ENCODE measurements around the gene ANXA2.

Gene ANXA2

DNA sequence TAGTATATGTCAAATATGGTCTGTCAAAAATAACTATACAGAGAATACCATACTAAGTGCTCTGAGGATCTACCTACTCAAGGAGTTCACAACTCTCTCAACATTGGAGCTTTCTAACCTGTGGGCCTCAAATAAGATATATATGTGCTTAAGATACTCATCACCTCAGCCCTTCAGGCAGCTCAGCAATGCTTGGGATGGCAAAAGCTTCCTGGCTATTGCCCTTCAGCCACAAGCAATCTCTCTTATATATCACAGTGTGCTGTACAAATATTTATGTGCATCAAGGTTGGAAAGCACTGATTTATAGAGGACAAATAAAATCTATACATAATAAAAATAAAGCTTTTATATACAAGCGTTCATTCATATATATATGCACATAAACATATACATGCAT is 40.9 kb upstream of the ANXA2 start:
- H3K79me2 ChIP-seq (ENCODE audit: control insufficient read depth, insufficient read depth, low read length) = no peaks in the 10 kb centered on the region
- no peak overlapping the region for H3K4me2 ChIP-seq (ENCODE audit: low read length)
- no peak overlapping the region for H3K27ac ChIP-seq (ENCODE audit: low read depth, low read length)
- no peaks in the 10 kb centered on the region for H3K4me1 ChIP-seq (ENCODE audit: control insufficient read depth, low read depth, low read length)
- no peak overlapping the region for H4K8ac ChIP-seq (ENCODE audit: low read depth, low read length)
- H3K18ac ChIP-seq (ENCODE audit: low read length) = no peak overlapping the region
- H3K56ac ChIP-seq (ENCODE audit: low read length) = no peak overlapping the region
- no peak overlapping the region for H3K4ac ChIP-seq (ENCODE audit: low read depth, low read length)
- no peak overlapping the region for H2AK5ac ChIP-seq (ENCODE audit: low read length)
- no peaks in the 10 kb centered on the region for H3K36me3 ChIP-seq (ENCODE audit: control insufficient read depth, insufficient read depth, low read length)
- no peak overlapping the region for H4K5ac ChIP-seq (ENCODE audit: low read length)
- no peak overlapping the region for H3K9ac ChIP-seq (ENCODE audit: low read length)
- no peaks in the 10 kb centered on the region for H3K27me3 ChIP-seq (ENCODE audit: insufficient read depth, low read length, poor library complexity)
- no CpG with 5 or more reads among the region's 1 CpG for WGBS (ENCODE audit: extremely low coverage, insufficient coverage, low lambda C conversion rate)
- DNase-seq = no peak
- no peak overlapping the region for H2BK120ac ChIP-seq (ENCODE audit: low read depth, low read length)
- H3K79me1 ChIP-seq (ENCODE audit: low read length) = no peaks in the 10 kb centered on the region
- no peak overlapping the region for H3K4me3 ChIP-seq (ENCODE audit: low read length)
- no peak overlapping the region for H2BK15ac ChIP-seq (replicated peaks; ENCODE audit: low read depth)
- H2BK5ac ChIP-seq (ENCODE audit: low read length) = no peak overlapping the region
- no peak overlapping the region for H3K23ac ChIP-seq (ENCODE audit: low read length)

DNA sequence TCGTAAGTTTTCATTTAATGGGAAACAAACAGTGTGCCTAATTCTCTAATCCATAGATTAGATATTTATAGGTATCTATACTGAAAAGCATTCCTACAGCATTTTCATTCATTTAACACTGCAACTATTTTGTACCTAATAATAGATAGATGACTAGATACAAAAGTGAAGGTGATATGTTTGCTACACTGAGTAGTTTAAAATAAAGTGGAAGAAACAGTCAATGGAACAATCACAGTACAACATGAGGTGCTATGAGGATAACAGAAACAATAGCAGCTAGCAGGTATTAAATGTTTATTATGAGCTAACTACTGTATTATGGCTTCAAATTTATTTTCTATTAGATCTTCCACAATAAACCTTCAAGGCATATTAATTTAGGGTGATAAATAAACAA is 31.1 kb upstream of the ANXA2 start:
- no peak overlapping the region for H4K8ac ChIP-seq (ENCODE audit: low read depth, low read length)
- H3K4ac ChIP-seq (ENCODE audit: low read depth, low read length) = no peak overlapping the region
- no peak overlapping the region for H3K18ac ChIP-seq (ENCODE audit: low read length)
- no peaks in the 10 kb centered on the region for H3K4me1 ChIP-seq (ENCODE audit: control insufficient read depth, low read depth, low read length)
- no peaks in the 10 kb centered on the region for H3K27me3 ChIP-seq (ENCODE audit: insufficient read depth, low read length, poor library complexity)
- H3K79me2 ChIP-seq (ENCODE audit: control insufficient read depth, insufficient read depth, low read length) = no peaks in the 10 kb centered on the region
- no peak for DNase-seq
- H3K36me3 ChIP-seq (ENCODE audit: control insufficient read depth, insufficient read depth, low read length) = peaks cover 3% of the 10 kb centered on the region
- no peaks in the 10 kb centered on the region for H3K79me1 ChIP-seq (ENCODE audit: low read length)
- no peak overlapping the region for H3K4me3 ChIP-seq (ENCODE audit: low read length)
- no peak overlapping the region for H4K5ac ChIP-seq (ENCODE audit: low read length)
- no CpG with 5 or more reads among the region's 1 CpG for WGBS (ENCODE audit: extremely low coverage, insufficient coverage, low lambda C conversion rate)
- H3K9ac ChIP-seq (ENCODE audit: low read length) = no peak overlapping the region
- H2BK120ac ChIP-seq (ENCODE audit: low read depth, low read length) = no peak overlapping the region
- no peak overlapping the region for H3K56ac ChIP-seq (ENCODE audit: low read length)
- H2BK15ac ChIP-seq (replicated peaks; ENCODE audit: low read depth) = no peak overlapping the region
- no peak overlapping the region for H3K27ac ChIP-seq (ENCODE audit: low read depth, low read length)
- H2AK5ac ChIP-seq (ENCODE audit: low read length) = no peak overlapping the region
- no peak overlapping the region for H3K4me2 ChIP-seq (ENCODE audit: low read length)
- no peak overlapping the region for H2BK5ac ChIP-seq (ENCODE audit: low read length)
- no peak overlapping the region for H3K23ac ChIP-seq (ENCODE audit: low read length)

DNA sequence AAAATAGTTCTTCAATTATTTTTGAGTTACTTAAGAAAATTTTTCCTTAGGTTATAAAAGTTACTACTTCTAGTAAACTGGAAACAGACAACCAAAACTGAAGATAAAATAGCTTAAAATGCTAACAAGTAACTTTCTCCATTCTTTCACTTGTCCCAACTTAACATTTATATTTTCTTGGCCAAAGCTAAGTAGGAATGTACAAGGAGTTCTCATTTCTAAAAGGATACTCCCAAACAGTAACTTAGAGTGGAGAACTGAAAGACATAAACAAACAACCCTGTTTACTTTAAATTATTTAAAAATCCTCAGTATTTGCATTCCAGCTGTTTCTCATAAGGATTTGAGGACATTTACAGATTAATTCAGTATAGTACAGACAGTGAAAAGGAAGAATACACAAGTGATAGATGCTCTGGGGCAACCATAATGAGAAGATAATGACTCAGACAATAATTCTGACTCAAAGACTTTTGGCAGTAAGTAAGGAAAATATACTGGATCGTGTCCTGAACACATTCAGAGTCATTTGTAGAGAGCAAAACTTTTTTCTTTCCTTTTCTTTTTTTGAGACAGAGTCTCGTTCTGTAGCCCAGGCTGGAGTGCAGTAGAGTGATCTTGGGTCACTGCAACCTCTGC is 29.2 kb upstream of the ANXA2 start:
- Histone ChIP-seq H2AK5ac (ENCODE audit: low read length) (no peak overlapping the region), H2BK5ac (ENCODE audit: low read length) (no peak overlapping the region), H3K4ac (ENCODE audit: low read depth, low read length) (no peak overlapping the region), H3K27ac (ENCODE audit: low read depth, low read length) (no peak overlapping the region), H3K36me3 (ENCODE audit: control insufficient read depth, insufficient read depth, low read length) (peaks cover 3% of the 10 kb centered on the region), H3K9ac (ENCODE audit: low read length) (no peak overlapping the region), H3K18ac (ENCODE audit: low read length) (no peak overlapping the region), H3K79me1 (ENCODE audit: low read length) (no peaks in the 10 kb centered on the region), H2BK120ac (ENCODE audit: low read depth, low read length) (no peak overlapping the region), H2BK15ac (replicated peaks; ENCODE audit: low read depth) (no peak overlapping the region), H3K4me2 (ENCODE audit: low read length) (no peak overlapping the region), H3K56ac (ENCODE audit: low read length) (no peak overlapping the region), H3K23ac (ENCODE audit: low read length) (no peak overlapping the region), H3K27me3 (ENCODE audit: insufficient read depth, low read length, poor library complexity) (no peaks in the 10 kb centered on the region), H3K4me1 (ENCODE audit: control insufficient read depth, low read depth, low read length) (no peaks in the 10 kb centered on the region), H3K4me3 (ENCODE audit: low read length) (no peak overlapping the region), H4K8ac (ENCODE audit: low read depth, low read length) (no peak overlapping the region), H3K79me2 (ENCODE audit: control insufficient read depth, insufficient read depth, low read length) (no peaks in the 10 kb centered on the region), H4K5ac (ENCODE audit: low read length) (no peak overlapping the region)
- DNase-seq = no peak
- no CpG with 5 or more reads among the region's 2 CpGs for WGBS (ENCODE audit: extremely low coverage, insufficient coverage, low lambda C conversion rate)

DNA sequence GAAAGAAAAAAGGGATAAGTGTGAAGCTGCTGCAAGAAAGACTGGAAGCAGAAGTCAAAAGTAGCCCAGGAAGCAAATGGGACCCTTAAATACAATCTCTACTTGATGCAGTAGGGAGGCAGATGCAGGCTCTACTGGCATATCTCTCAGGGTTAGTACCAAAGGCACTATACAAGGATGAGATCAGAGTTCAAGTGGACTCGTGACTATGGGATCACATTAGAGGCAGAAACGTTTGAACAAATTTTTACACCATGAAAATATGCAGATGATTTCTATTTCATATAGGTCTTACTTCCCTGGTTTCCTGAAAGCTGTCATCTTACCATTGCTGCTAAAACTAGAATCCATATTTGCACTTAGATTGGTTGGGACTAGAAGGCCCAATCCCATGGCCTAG is 27.7 kb upstream of the ANXA2 start:
- no peak overlapping the region for H3K4ac ChIP-seq (ENCODE audit: low read depth, low read length)
- H3K27ac ChIP-seq (ENCODE audit: low read depth, low read length) = no peak overlapping the region
- H3K79me1 ChIP-seq (ENCODE audit: low read length) = no peaks in the 10 kb centered on the region
- H3K56ac ChIP-seq (ENCODE audit: low read length) = no peak overlapping the region
- H4K8ac ChIP-seq (ENCODE audit: low read depth, low read length) = no peak overlapping the region
- H2BK5ac ChIP-seq (ENCODE audit: low read length) = no peak overlapping the region
- H3K27me3 ChIP-seq (ENCODE audit: insufficient read depth, low read length, poor library complexity) = no peaks in the 10 kb centered on the region
- no peak overlapping the region for H3K23ac ChIP-seq (ENCODE audit: low read length)
- no peak overlapping the region for H4K5ac ChIP-seq (ENCODE audit: low read length)
- H3K36me3 ChIP-seq (ENCODE audit: control insufficient read depth, insufficient read depth, low read length) = no peaks in the 10 kb centered on the region
- H3K9ac ChIP-seq (ENCODE audit: low read length) = no peak overlapping the region
- no peaks in the 10 kb centered on the region for H3K79me2 ChIP-seq (ENCODE audit: control insufficient read depth, insufficient read depth, low read length)
- H2BK120ac ChIP-seq (ENCODE audit: low read depth, low read length) = no peak overlapping the region
- no peak overlapping the region for H3K4me2 ChIP-seq (ENCODE audit: low read length)
- no peak for DNase-seq
- H3K4me3 ChIP-seq (ENCODE audit: low read length) = no peak overlapping the region
- H2BK15ac ChIP-seq (replicated peaks; ENCODE audit: low read depth) = no peak overlapping the region
- no peak overlapping the region for H2AK5ac ChIP-seq (ENCODE audit: low read length)
- H3K18ac ChIP-seq (ENCODE audit: low read length) = no peak overlapping the region
- H3K4me1 ChIP-seq (ENCODE audit: control insufficient read depth, low read depth, low read length) = no peaks in the 10 kb centered on the region
- no CpG with 5 or more reads among the region's 2 CpGs for whole genome bisulfite sequencing (ENCODE audit: extremely low coverage, insufficient coverage, low lambda C conversion rate)

DNA sequence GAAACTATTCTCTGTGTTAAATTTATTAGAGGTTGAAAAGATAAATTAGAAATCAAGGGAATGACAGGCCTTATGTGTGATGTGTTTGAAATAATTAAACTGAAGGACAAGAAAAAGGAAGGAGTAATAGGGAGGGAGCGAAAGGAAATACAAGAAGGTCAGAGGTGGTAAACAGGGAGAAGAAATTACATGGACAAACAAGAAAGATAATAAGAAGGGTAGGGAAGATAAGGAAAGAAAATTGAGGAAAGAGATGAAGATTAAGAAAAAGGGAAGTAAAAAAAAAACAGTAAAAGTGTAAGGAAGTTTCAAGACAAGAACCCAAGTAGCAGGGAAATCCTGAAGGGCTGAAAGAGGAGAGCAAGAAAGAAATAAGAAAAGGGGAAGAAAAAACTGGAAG is 26.2 kb upstream of the ANXA2 start:
- H2BK120ac ChIP-seq (ENCODE audit: low read depth, low read length) = no peak overlapping the region
- H3K4me3 ChIP-seq (ENCODE audit: low read length) = no peak overlapping the region
- H3K36me3 ChIP-seq (ENCODE audit: control insufficient read depth, insufficient read depth, low read length) = no peaks in the 10 kb centered on the region
- H3K4me2 ChIP-seq (ENCODE audit: low read length) = no peak overlapping the region
- H4K8ac ChIP-seq (ENCODE audit: low read depth, low read length) = no peak overlapping the region
- DNase-seq = no peak
- 100% methylated on average over 1 of the region's 1 CpG for WGBS (ENCODE audit: extremely low coverage, insufficient coverage, low lambda C conversion rate)
- no peak overlapping the region for H2AK5ac ChIP-seq (ENCODE audit: low read length)
- no peak overlapping the region for H3K4ac ChIP-seq (ENCODE audit: low read depth, low read length)
- H3K9ac ChIP-seq (ENCODE audit: low read length) = no peak overlapping the region
- no peaks in the 10 kb centered on the region for H3K79me1 ChIP-seq (ENCODE audit: low read length)
- no peak overlapping the region for H3K56ac ChIP-seq (ENCODE audit: low read length)
- H3K79me2 ChIP-seq (ENCODE audit: control insufficient read depth, insufficient read depth, low read length) = no peaks in the 10 kb centered on the region
- H3K4me1 ChIP-seq (ENCODE audit: control insufficient read depth, low read depth, low read length) = no peaks in the 10 kb centered on the region
- no peaks in the 10 kb centered on the region for H3K27me3 ChIP-seq (ENCODE audit: insufficient read depth, low read length, poor library complexity)
- H3K18ac ChIP-seq (ENCODE audit: low read length) = no peak overlapping the region
- H2BK15ac ChIP-seq (replicated peaks; ENCODE audit: low read depth) = no peak overlapping the region
- H3K27ac ChIP-seq (ENCODE audit: low read depth, low read length) = no peak overlapping the region
- H2BK5ac ChIP-seq (ENCODE audit: low read length) = no peak overlapping the region
- no peak overlapping the region for H3K23ac ChIP-seq (ENCODE audit: low read length)
- H4K5ac ChIP-seq (ENCODE audit: low read length) = no peak overlapping the region

DNA sequence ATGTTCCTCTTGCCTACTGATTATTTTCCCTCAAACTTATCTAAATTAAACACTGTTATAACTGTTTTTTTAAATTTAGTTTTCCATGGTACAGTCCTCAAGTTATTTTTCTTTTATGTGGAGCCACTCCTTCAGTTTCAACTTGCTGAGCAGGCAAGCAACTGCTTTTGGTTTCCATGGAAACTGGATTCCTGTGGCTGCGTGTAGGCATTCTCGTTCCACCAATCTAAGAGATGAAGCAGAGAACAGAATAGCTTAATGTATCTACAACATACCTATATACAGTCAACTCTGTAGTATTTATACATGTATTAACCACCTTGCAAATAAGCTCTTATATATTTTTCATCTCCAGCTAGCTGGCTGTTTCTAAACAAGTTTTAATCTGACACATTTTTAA is 25.8 kb upstream of the ANXA2 start:
- no peak overlapping the region for H3K18ac ChIP-seq (ENCODE audit: low read length)
- H3K4me3 ChIP-seq (ENCODE audit: low read length) = no peak overlapping the region
- H3K79me2 ChIP-seq (ENCODE audit: control insufficient read depth, insufficient read depth, low read length) = no peaks in the 10 kb centered on the region
- H4K8ac ChIP-seq (ENCODE audit: low read depth, low read length) = no peak overlapping the region
- no peak overlapping the region for H3K23ac ChIP-seq (ENCODE audit: low read length)
- H3K56ac ChIP-seq (ENCODE audit: low read length) = no peak overlapping the region
- H3K27me3 ChIP-seq (ENCODE audit: insufficient read depth, low read length, poor library complexity) = no peaks in the 10 kb centered on the region
- H3K4me1 ChIP-seq (ENCODE audit: control insufficient read depth, low read depth, low read length) = no peaks in the 10 kb centered on the region
- no CpG with 5 or more reads among the region's 2 CpGs for WGBS (ENCODE audit: extremely low coverage, insufficient coverage, low lambda C conversion rate)
- H3K4me2 ChIP-seq (ENCODE audit: low read length) = no peak overlapping the region
- no peak overlapping the region for H2BK15ac ChIP-seq (replicated peaks; ENCODE audit: low read depth)
- H3K27ac ChIP-seq (ENCODE audit: low read depth, low read length) = no peak overlapping the region
- no peak overlapping the region for H4K5ac ChIP-seq (ENCODE audit: low read length)
- DNase-seq = peak; percentile 93
- no peaks in the 10 kb centered on the region for H3K36me3 ChIP-seq (ENCODE audit: control insufficient read depth, insufficient read depth, low read length)
- H2BK120ac ChIP-seq (ENCODE audit: low read depth, low read length) = no peak overlapping the region
- no peaks in the 10 kb centered on the region for H3K79me1 ChIP-seq (ENCODE audit: low read length)
- no peak overlapping the region for H3K4ac ChIP-seq (ENCODE audit: low read depth, low read length)
- no peak overlapping the region for H3K9ac ChIP-seq (ENCODE audit: low read length)
- no peak overlapping the region for H2BK5ac ChIP-seq (ENCODE audit: low read length)
- no peak overlapping the region for H2AK5ac ChIP-seq (ENCODE audit: low read length)

All from mesendoderm (in vitro differentiated cells).